Fibroblast of skin of right biceps (primary cell): ENCODE results near the gene KCTD19.

Experiments
- DNase-seq: peaks from one replicate; pipeline ENCODE4 v3.0.0-alpha.2; 2013

The KCTD19 gene

GRCh38 chr16:67241008-67241900 is 85.3 kb downstream of the KCTD19 start:
- DNase-seq, result peak; percentile 89

- DNase-seq, result peak; percentile 80
Observed at GRCh38 chr16:67240506-67240905, 86.0 kb downstream of the KCTD19 start.
